NCI-H2196 (cell line): ENCODE measurements around the gene SLC2A5.

Experiments used
- DNase-seq: peaks from one replicate; lab custom pipeline; 2025; ENCODE audit not compliant: unreplicated experiment; lab: John Stamatoyannopoulos, UW

SLC2A5 gene

DNA sequence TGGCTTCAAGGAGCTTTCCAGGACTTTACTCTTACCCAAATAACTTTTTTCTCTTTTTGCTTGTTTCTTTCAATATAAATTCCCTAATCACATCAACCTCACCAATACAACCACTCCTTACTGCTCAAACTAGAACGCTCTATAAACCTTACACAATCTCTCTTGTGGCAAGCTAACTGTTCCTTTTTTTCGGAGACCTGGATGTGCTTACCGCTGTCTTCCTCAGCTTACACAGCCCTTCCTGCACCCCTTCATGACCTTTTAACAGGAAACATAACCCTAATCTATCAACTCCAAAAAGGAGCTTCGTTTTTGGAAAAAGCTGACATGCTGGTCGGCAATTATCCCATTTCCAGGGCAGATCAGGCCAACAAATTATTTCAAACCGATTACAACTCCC is 24.1 kb upstream of the SLC2A5 start:
- no peak for DNase-seq

DNA sequence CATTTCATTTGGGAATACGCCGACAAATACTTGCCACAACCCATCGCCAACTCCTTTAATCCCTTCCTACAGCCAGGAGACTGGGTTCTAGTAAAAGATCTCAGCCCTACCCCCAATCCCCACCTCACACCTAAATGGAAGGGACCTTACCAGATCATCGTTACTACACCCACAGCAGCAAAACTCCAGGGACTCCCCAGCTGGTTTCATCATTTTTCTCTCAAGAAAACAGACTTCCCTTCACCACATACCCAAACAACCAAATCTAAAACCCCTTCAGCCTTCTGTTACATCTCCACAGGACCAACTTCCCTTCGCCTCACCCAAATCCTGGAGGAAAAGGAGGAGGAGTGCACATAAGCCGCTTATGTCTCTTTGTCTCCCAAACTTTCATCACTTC is 23.7 kb upstream of the SLC2A5 start:
- no peak for DNase-seq

GRCh38 chr1:9088807-9089206 is 19.4 kb upstream of the SLC2A5 start:
- DNase-seq: no peak

DNA sequence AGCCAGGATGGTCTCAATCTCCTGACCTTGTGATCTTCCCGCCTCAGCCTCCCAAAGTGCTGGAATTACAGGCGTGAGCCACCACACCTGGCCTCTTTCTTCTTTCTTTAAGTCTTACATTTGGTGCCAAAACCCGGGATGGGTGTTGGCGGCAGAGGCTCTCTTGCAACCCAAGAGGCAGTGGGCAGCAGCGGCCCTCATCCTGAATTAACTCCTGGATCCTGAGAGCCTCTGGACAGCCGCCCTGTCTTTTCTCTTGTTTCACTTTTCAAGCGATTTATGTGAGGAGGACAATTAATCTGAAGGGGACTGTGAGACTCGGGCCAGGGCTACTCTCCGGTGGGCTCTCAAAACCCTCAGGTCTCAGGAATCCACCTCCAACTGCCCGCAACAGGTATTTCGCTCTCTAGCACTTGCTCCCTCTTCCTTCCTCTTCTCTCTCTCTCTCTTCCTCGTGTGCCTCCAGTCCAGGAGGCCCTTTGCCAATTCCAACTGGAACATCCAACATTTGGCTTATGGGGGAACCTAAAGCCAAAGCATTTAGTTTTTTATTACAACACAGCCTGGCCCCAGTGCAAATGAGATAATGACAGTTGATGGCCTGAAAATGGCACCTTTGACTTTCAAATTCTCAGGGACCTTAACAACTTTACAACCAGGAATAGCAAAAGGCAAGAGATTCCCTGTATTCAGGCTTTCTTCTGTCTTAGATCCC is 18.1 kb upstream of the SLC2A5 start:
- no peak for DNase-seq

DNA sequence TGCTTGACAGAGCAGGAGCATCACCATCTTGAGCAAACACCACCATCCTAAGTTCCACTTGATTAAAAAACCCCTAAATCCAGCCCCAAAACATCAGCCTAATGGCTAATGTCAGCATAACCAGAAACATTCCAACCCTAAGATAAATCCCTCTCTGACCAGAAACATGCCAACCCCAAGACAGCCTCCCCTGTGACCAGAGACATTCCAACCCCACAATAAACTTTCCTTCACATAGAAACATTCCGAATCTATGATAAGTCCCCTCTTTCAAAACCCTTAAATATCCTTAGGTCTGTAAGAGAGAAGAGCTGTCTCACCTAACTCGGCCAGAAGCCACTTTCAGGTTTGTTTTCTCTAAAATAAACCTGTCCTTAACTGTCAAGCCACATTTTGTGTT is 17.4 kb upstream of the SLC2A5 start:
- DNase-seq: no peak

DNA sequence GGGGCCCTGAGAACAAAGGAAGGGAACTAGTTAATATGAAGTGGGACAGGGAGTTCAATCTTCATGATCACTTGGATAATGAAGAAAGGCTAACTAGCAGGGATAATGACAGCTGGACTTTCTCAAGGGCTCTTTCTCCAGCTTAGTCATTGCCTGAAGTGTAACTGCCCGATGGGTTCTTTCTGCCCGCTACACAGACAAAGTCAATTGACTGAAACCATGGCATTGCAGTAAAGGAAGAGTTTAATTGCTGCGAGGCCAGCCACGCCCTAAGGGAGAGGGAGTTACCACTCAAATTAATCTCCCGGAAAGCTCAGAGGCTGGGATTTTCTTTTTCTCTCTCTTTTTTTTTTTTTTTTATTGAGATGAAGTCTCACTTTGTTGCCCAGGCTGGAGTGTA is 16.6 kb upstream of the SLC2A5 start:
- no peak for DNase-seq

DNA sequence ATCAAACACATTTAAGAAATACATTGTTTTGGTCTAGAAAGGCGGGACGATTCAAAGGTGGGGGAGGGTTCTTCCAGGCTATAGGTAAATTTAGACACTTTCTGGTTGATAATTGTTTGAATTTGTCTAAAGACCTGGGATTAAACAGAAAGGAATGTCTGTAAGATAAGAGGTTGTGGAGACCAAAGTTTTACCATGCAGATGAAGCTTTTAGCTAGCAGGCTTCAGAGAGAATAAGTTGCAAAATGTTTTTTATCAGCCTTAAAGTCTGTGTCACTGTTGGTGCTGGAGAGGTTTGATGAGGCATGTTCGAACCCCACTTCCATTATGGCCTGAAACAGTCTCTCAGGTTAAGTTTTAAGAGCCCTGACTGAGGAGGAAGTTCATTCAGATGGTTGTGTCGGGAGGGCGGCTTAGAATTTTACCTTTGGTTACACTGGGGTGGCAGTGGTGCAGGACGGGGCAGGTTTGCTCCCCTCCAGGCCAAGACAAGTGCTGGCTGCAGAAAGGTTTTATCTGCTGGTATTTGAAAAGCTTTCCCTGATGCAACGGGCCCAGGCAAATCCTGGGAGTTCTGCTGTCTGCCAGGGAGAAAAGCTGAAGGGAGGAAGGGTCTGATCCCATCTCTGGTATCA is 16.0 kb upstream of the SLC2A5 start:
- DNase-seq: no peak

GRCh38 chr1:9084906-9085305 is 15.5 kb upstream of the SLC2A5 start:
- no peak for DNase-seq

DNA sequence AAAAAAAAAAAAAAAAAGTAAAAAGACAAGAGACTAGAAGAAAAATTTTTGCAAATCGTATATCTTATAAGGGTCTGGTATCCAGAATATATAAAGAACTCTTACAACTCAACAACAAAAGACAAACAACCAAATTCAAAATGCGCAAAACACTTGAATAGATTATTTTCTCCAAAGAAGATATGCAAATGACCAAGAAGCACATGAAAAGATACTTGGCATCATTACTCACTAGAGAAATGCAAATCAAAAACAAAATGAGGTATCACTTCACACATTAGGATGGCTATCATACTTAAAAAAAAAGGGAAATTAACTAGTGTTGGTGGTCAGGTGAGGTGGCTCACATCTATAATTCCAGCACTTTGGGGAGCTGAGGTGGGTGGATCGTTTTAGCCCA is 12.0 kb upstream of the SLC2A5 start:
- no peak for DNase-seq

DNA sequence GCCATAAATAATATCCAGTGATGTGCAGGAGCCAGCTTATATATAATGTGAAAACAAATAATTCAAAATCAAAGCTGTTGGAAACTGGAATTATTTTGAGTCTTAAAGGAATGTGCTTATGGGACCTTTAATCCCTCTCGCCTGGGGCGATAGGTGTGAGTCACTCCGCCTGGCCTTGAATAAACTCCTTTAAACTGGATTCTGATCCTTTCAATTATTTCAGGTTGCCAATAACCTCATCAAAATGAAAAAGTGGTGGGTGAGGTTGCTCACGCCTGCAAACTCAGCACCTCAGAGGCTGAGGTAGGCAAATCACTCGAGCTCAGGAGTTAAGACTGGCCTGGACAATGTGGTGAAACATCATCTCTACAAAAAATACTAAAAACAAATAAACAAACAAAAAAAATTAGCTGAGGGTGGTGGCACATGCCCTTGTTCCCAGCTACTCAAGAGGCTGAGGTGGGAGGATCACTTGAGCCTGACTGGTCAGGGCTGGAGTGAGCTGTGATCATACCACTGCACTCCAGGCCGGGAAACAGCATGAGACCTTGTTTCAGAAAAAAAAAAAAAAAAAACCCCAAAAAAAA is 11.4 kb upstream of the SLC2A5 start:
- no peak for DNase-seq

DNA sequence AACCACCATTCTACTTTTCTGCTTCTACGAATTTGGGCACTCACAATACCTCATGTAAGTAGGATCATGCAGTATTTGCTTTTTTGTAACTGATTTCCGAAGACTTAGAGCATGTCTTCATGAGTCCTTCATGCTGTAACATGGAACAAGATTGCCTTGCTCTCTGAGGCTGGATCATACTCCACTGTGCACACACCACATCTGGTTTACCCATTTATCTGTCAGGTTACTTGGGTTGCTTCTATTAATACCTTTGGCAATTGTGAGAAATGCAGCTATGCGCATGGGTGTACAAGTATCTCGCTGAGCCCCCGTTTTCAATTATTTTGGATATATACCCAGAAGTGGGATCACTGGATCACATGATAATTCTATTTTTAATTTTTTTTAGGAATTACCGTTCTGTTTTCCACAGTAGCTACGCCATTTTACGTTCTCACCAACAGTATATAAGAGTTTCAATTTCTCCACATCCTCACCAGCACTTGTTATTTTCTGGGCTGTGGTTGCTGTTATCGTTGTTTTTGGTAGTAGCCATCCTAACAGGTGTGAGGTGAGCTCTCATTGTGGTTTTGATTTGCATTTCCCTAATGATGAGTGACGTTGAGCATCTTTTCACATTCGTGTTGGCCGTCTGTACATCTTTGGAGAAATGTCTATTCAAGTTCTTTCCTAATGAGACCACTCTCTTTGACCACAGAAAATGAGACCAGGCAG is 10.7 kb upstream of the SLC2A5 start:
- no peak for DNase-seq

- no peak for DNase-seq
Measured at GRCh38 chr1:9078752-9079500, 9.5 kb upstream of the SLC2A5 start.

DNA sequence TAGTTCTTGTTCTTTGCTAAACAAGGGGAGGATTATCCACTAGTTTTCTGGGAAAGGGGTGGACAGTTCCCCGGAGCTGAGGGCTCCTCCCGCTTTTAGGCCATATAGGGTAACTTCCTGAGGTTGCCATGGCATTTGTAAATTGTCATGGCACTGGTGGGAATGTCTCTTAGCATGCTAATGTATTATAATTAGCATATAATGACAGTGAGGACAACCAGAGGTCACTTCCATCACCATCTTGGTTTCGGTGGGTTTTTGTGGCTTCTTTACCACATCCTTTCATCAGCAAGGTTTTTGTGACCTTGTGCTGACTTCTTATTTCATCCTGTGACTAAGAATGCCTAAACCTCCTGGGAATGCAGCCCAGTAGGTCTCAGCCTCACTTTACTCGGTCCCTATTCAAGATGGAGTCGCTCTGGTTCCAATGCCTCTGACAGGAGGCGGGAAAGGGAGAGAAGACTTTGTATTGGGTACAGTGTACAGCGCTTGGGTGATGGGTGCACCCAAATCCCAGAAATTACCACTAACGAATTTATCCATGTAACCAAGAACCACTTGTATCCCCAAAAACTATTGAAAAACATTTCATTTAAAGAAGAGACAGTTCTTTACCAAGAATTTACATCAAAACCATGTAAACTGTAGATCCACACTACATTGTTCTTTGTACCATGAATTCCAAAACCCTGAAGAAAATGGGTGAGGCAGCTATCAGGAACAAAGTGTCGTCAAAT is 8.7 kb upstream of the SLC2A5 start:
- no peak for DNase-seq

GRCh38 chr1:9075022-9075421 is 5.6 kb upstream of the SLC2A5 start:
- no peak for DNase-seq

GRCh38 chr1:9073143-9073542 is 3.7 kb upstream of the SLC2A5 start:
- no peak for DNase-seq

GRCh38 chr1:9071554-9072235 is 2.3 kb upstream of the SLC2A5 start:
- DNase-seq: no peak

DNA sequence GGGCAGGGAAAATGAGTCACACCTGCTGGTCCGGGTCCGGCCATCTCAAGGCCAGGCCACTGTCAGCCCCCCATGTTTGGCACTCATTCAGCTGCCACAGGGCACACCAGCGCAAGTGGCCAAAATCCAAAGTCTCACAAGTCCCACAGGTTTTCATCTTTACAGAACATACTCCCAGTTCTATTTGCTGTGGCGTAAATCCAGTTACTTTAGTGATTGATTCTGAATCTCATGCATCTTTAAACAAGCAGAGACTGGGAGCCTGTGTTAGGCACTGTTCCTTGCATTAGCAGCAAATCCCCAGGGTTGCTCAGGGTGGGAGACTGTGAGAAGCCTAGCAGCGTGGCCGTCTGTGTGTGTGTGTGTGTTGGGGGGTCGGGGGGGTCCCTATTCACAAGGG is 1.1 kb upstream of the SLC2A5 start:
- DNase-seq: no peak

- DNase-seq: no peak
Measured at GRCh38 chr1:9068981-9069325, 482 bp downstream of the SLC2A5 start.

- DNase-seq: no peak
Measured at GRCh38 chr1:9066945-9067807, 2.3 kb downstream of the SLC2A5 start.
